Suprapubic skin (tissue), 4 donors: Measurements from ENCODE around the gene LPP.

Source experiments
- CTCF ChIP-seq, 2 donors: fragments of 200-600 bp in 1 of 2; fragments of 450-650 bp in 1 of 2; sonication (generic) in 1 of 2; IDR thresholded peaks; one replicate each; pipeline ENCODE4 v1.5.1; 2016 to 2019; ENCODE audit warnings: antibody characterized with exemption in 2 of 2, mild to moderate bottlenecking in 1 of 2, moderate library complexity in 1 of 2
- EP300 ChIP-seq: sonication (generic); formaldehyde crosslinking; IDR thresholded peaks from one replicate; pipeline ENCODE4 v1.6.1; 2017; ENCODE audit warnings: antibody characterized with exemption
- POLR2A ChIP-seq, 2 donors: fragments of 450-650 bp; IDR thresholded peaks; one replicate each; pipeline ENCODE4 v1.6.1; 2017; ENCODE audit warnings: antibody characterized with exemption in 2 of 2, mild to moderate bottlenecking in 2 of 2, moderate library complexity in 2 of 2
- POLR2AphosphoS5 ChIP-seq, 3 donors: sonication (generic); formaldehyde crosslinking; IDR thresholded peaks; one replicate each; pipeline ENCODE4 v1.6.1; 2017; ENCODE audit warnings: antibody characterized with exemption in 3 of 3

- no peak for TF ChIP-seq CTCF (IDR thresholded peaks at IDR 0.05)
- no peak for TF ChIP-seq POLR2A (IDR thresholded peaks at IDR 0.05)
- no peak for TF ChIP-seq POLR2AphosphoS5 (IDR thresholded peaks at IDR 0.05)
- no peak for TF ChIP-seq EP300
Measured at GRCh38 chr3:188259191-188259590, 105.2 kb downstream of the LPP start.
